GM15510 (cell line): ENCODE data around the gene DHCR24.

Experiments used
- POLR2A ChIP-seq: IDR thresholded peaks from 3 replicates; pipeline ENCODE4 v1.6.1; 2011; ENCODE audit warnings: borderline replicate concordance; ENCODE audit not compliant: insufficient read length; ENCODE audit errors: extremely low read depth

Gene DHCR24

GRCh38 chr1:54826226-54826816 lies 60.7 kb downstream of the DHCR24 start:
- TF ChIP-seq POLR2A, result no peak

- no peak for TF ChIP-seq POLR2A
Measured at GRCh38 chr1:54825696-54826095, 61.3 kb downstream of the DHCR24 start.

GRCh38 chr1:54823670-54824069 lies 63.3 kb downstream of the DHCR24 start:
- TF ChIP-seq POLR2A, result no peak

GRCh38 chr1:54819733-54820132 lies 67.3 kb downstream of the DHCR24 start:
- TF ChIP-seq POLR2A, result no peak

- TF ChIP-seq POLR2A, result no peak
Measured at GRCh38 chr1:54819195-54819536, 67.8 kb downstream of the DHCR24 start.

- no peak for TF ChIP-seq POLR2A
Measured at GRCh38 chr1:54818461-54819194, 68.4 kb downstream of the DHCR24 start.

GRCh38 chr1:54816951-54817350 lies 70.0 kb downstream of the DHCR24 start:
- no peak for TF ChIP-seq POLR2A

GRCh38 chr1:54816130-54816529 lies 70.9 kb downstream of the DHCR24 start:
- no peak for TF ChIP-seq POLR2A

GRCh38 chr1:54815086-54815876 lies 71.7 kb downstream of the DHCR24 start:
- TF ChIP-seq POLR2A, result no peak

GRCh38 chr1:54814571-54814970 lies 72.4 kb downstream of the DHCR24 start:
- no peak for TF ChIP-seq POLR2A

GRCh38 chr1:54814126-54814498 lies 72.9 kb downstream of the DHCR24 start:
- TF ChIP-seq POLR2A, result no peak

- TF ChIP-seq POLR2A, result no peak
Measured at GRCh38 chr1:54813485-54814125, 73.4 kb downstream of the DHCR24 start.

GRCh38 chr1:54812801-54813484 lies 74.1 kb downstream of the DHCR24 start:
- TF ChIP-seq POLR2A, result no peak

GRCh38 chr1:54811739-54812655 lies 75.0 kb downstream of the DHCR24 start:
- TF ChIP-seq POLR2A, result no peak
